MCF 10A (cell line): ENCODE data around the gene TGFBR3. TPM values are rescaled to one million over a fixed set of nuclear protein-coding genes. Genes with fewer than 3 reads are reported as not detected.

Source experiments
- BruUV-seq: library from RNA; stranded (reverse); fragments of 400-500 nt; replicated peaks from 2 replicates; lab custom pipeline; 2021; lab: Mats Ljungman, UMichigan
- CTCF ChIA-PET: fragments of 300-600 bp; sonication (Branson Sonifier 250); formaldehyde crosslinking; extraction: SDS; loops from one replicate; lab custom pipeline; 2021; ENCODE audit warnings: antibody characterized with exemption, inconsistent platforms; lab: Yijun Ruan, JAX
- POLR2A ChIA-PET: fragments of 300-600, 350-650 bp; sonication (Branson Sonifier 250); formaldehyde crosslinking; extraction: SDS; loops from one replicate; lab custom pipeline; 2020; ENCODE audit warnings: antibody characterized with exemption, inconsistent platforms; lab: Yijun Ruan, JAX
- DNase-seq: peaks from one replicate; pipeline ENCODE4 v3.0.0-alpha.2; 2018; ENCODE audit not compliant: unreplicated experiment
- H3K27ac Mint-ChIP-seq: one replicate; pipeline ENCODE4 v1.8.0; 2022; ENCODE audit warnings: mild to moderate bottlenecking, low read depth, mixed read lengths; ENCODE audit not compliant: unreplicated experiment
- H3K27me3 Mint-ChIP-seq: one replicate; pipeline ENCODE4 v1.8.0; 2022; ENCODE audit warnings: mixed read lengths; ENCODE audit not compliant: insufficient read depth, unreplicated experiment
- H3K36me3 Mint-ChIP-seq: one replicate; pipeline ENCODE4 v1.8.0; 2022; ENCODE audit warnings: mild to moderate bottlenecking, moderate library complexity, mixed read lengths; ENCODE audit not compliant: insufficient read depth, unreplicated experiment
- H3K4me1 Mint-ChIP-seq: one replicate; pipeline ENCODE4 v1.8.0; 2022; ENCODE audit warnings: mixed read lengths; ENCODE audit not compliant: insufficient read depth, unreplicated experiment
- H3K4me3 Mint-ChIP-seq: one replicate; pipeline ENCODE4 v1.8.0; 2022; ENCODE audit warnings: mild to moderate bottlenecking, moderate library complexity, mixed read lengths; ENCODE audit not compliant: unreplicated experiment
- H3K9me3 Mint-ChIP-seq: one replicate; pipeline ENCODE4 v1.8.0; 2022; ENCODE audit warnings: mixed read lengths; ENCODE audit not compliant: unreplicated experiment
- intact Hi-C: fragments of 100-400 bp; cut with micrococcal nuclease; formaldehyde crosslinking; loops from 2 replicates; pipeline ENCODE4 v1.14.1; 2022
- total RNA-seq: library from RNA; stranded (reverse); gene quantifications from 2 replicates; pipeline ENCODE4 v1.2.3, GENCODE V29; 2022
- TF ChIP-seq, protein P1 (sequence below): fragments of 200-600 bp; IDR thresholded peaks from one replicate; pipeline ENCODE4 v1.8.0; 2022; ENCODE audit warnings: antibody characterized with exemption, mild to moderate bottlenecking; ENCODE audit not compliant: unreplicated experiment

TGFBR3 gene
- total RNA-seq, 1 experiment from 2014 or later: 12.0 TPM

- BruUV-seq: no TSS peak
- H3K27ac Mint-ChIP-seq: no peak overlapping the region
- H3K27me3 Mint-ChIP-seq: no peaks in the 10 kb centered on the region
- H3K9me3 Mint-ChIP-seq: no peaks in the 10 kb centered on the region
- DNase-seq: no peak
- intact Hi-C loops: no loop called here
- TF ChIP-seq, protein P1, sequence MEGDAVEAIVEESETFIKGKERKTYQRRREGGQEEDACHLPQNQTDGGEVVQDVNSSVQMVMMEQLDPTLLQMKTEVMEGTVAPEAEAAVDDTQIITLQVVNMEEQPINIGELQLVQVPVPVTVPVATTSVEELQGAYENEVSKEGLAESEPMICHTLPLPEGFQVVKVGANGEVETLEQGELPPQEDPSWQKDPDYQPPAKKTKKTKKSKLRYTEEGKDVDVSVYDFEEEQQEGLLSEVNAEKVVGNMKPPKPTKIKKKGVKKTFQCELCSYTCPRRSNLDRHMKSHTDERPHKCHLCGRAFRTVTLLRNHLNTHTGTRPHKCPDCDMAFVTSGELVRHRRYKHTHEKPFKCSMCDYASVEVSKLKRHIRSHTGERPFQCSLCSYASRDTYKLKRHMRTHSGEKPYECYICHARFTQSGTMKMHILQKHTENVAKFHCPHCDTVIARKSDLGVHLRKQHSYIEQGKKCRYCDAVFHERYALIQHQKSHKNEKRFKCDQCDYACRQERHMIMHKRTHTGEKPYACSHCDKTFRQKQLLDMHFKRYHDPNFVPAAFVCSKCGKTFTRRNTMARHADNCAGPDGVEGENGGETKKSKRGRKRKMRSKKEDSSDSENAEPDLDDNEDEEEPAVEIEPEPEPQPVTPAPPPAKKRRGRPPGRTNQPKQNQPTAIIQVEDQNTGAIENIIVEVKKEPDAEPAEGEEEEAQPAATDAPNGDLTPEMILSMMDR: no peak
- H3K4me3 Mint-ChIP-seq: no peak overlapping the region
- ChIA-PET CTCF (interaction anchor here (0.6 to 1.7 kb wide), 5 partner anchors 34 to 165 kb away, joined by 3 to 4 read pairs (median 3); no protein-coding TSS in a partner anchor), POLR2A (interaction anchor here (0.6 to 1.2 kb wide), 5 partner anchors 9 to 153 kb away, joined by 3 to 4 read pairs (median 3); no protein-coding TSS in a partner anchor)
- H3K4me1 Mint-ChIP-seq: peaks cover 4% of the 10 kb centered on the region
- H3K36me3 Mint-ChIP-seq: peaks cover 34% of the 10 kb centered on the region
These were observed 109.7 kb downstream of the TGFBR3 start for GRCh38 chr1:91776068-91776794.

DNA sequence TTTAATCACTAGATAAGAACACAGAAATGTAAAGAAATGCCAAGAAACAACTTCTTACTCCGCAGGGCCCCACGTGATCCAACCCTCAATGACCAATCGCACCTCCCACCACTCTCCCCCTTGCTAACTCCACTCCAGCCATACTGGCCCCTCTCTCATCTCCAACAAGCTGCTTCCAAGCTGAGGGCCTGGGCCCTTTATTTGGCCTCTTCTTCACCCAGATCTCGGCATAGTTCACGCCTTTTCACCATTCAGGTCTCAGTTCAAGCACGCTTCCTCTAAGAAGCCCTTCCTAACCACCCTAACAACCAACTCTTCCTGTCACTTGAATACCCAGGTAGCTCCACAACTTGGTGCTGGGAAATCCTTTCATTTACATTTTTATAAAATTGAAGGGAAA, 110.7 kb downstream of the TGFBR3 start:
- CTCF ChIA-PET: interaction anchor here (0.9 to 1.2 kb wide), 3 partner anchors 35 to 110 kb away, joined by 3 to 4 read pairs (median 3); no protein-coding TSS in a partner anchor
- intact Hi-C loops: no loop called here
- no peaks in the 10 kb centered on the region for H3K9me3 Mint-ChIP-seq
- no TSS peak for BruUV-seq
- H3K27ac Mint-ChIP-seq: no peak overlapping the region
- DNase-seq: no peak
- POLR2A ChIA-PET: interaction anchor here (1.0 kb wide), 1 partner anchor 8 kb away, joined by 4 read pairs; no protein-coding TSS in a partner anchor
- peaks cover 41% of the 10 kb centered on the region for H3K36me3 Mint-ChIP-seq
- H3K4me1 Mint-ChIP-seq: no peaks in the 10 kb centered on the region
- TF ChIP-seq, protein P1: no peak
- no peaks in the 10 kb centered on the region for H3K27me3 Mint-ChIP-seq
- H3K4me3 Mint-ChIP-seq: no peak overlapping the region

DNA sequence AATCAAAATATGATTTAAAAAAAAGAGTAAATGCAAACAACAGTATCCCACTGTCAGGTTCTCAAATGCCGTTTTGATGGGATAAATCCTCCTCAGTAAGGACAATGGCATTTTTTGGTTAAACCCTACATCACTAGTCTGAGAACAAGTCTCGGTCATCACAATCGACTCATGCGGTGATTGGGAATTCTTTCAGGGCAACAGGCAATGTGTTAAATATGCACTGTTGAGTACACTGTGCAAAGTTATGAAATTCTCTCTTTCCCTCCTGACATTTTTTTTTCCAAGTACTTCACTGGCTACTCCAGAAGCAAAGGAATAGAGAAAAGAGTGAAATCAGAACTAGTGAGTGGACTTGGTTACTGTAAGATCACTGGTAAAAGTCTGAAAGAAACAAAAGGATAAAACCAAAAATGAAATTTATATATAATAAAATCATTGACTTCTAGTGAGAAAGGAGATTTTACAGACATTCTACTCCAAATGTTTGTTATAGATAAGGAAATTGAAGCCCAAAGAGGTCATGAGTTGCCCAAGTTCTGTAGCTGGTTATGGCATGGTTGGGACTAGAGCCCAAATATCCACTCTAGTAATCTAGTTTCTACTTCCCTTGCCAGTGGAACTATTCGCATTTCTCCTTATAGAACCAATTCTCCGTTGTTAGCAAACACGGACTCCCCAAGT, 111.3 kb downstream of the TGFBR3 start:
- Mint-ChIP-seq H3K4me1 (no peaks in the 10 kb centered on the region), H3K9me3 (no peaks in the 10 kb centered on the region), H3K36me3 (peaks cover 47% of the 10 kb centered on the region), H3K27me3 (no peaks in the 10 kb centered on the region), H3K4me3 (no peak overlapping the region), H3K27ac (no peak overlapping the region)
- no TSS peak for BruUV-seq
- TF ChIP-seq, protein P1: no peak
- POLR2A ChIA-PET: no interaction called here
- CTCF ChIA-PET: interaction anchor here (1.0 to 1.2 kb wide), 2 partner anchors 36 to 111 kb away, joined by 3 to 4 read pairs; no protein-coding TSS in a partner anchor
- intact Hi-C loops: no loop called here
- no peak for DNase-seq

DNA sequence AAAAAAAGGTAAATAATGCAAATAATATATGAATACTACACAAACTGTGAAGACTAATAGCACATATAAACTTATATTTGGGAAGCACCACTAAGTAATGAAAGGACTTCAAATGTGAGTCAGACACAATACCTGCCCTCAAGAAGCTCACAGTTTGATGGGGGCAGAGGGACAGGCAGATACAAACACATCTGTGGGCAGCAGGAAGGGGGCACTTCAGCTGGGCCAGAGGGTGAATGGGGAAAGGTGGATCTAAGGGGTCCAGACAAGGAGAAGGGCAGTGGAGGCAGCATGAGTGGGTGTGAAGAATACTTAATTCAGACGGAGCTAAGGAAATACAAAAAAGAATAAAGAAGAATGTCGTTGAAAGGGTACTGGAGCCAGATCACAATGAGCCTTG, 114.2 kb downstream of the TGFBR3 start:
- no peak for DNase-seq
- TF ChIP-seq, protein P1: no peak
- Mint-ChIP-seq H3K9me3 (no peaks in the 10 kb centered on the region), H3K27me3 (no peaks in the 10 kb centered on the region), H3K27ac (no peak overlapping the region), H3K4me3 (no peak overlapping the region), H3K36me3 (peaks cover 56% of the 10 kb centered on the region), H3K4me1 (peaks cover 11% of the 10 kb centered on the region)
- intact Hi-C loops: no loop called here
- POLR2A ChIA-PET: no interaction called here
- BruUV-seq: no TSS peak
- CTCF ChIA-PET: no interaction called here
